Sigmoid colon (tissue), 7 donors: ENCODE measurements around the gene NTNG1. TPM values are rescaled to one million over a fixed set of nuclear protein-coding genes. Genes with fewer than 3 reads are reported as not detected.

Experiments
- DNase-seq: peaks from one replicate; pipeline ENCODE4 v3.0.0-alpha.2; 2019
- H3K27ac ChIP-seq, 4 donors: fragments of 200-600 bp; sonication (generic); one replicate each; pipeline ENCODE4 v1.5.1; 2016 to 2019; ENCODE audit warnings: mild to moderate bottlenecking in 1 of 4
- H3K27me3 ChIP-seq, 3 donors: fragments of 200-600 bp; sonication (generic); one replicate each; pipeline ENCODE4 v1.5.1; 2019; ENCODE audit warnings: mild to moderate bottlenecking in 1 of 3
- H3K36me3 ChIP-seq, 4 donors: fragments of 200-600 bp; sonication (generic); one replicate each; pipeline ENCODE4 v1.5.1; 2016 to 2019
- H3K4me1 ChIP-seq, 4 donors: fragments of 200-600 bp; sonication (generic); one replicate each; pipeline ENCODE4 v1.5.1; 2017 to 2019
- H3K4me3 ChIP-seq, 4 donors: fragments of 200-600 bp; sonication (generic); one replicate each; pipeline ENCODE4 v1.5.1; 2017 to 2019; ENCODE audit warnings: mild to moderate bottlenecking in 2 of 4, moderate library complexity in 1 of 4
- H3K9me3 ChIP-seq, 4 donors: fragments of 200-600 bp in 3 of 4; sonication (generic) in 3 of 4; one replicate each; pipeline versions ENCODE4 v1.5.1 to v1.6.1; 2013 to 2019
- EP300 ChIP-seq, 4 donors: sonication (generic); formaldehyde crosslinking; IDR thresholded peaks; one replicate each; pipeline ENCODE4 v1.6.1; 2017; ENCODE audit warnings: antibody characterized with exemption in 4 of 4
- POLR2A ChIP-seq, 2 donors: fragments of 450-650 bp; IDR thresholded peaks; one replicate each; pipeline ENCODE4 v1.6.1; 2016; ENCODE audit warnings: antibody characterized with exemption in 2 of 2, mild to moderate bottlenecking in 2 of 2, moderate library complexity in 2 of 2
- POLR2AphosphoS5 ChIP-seq, 4 donors: sonication (generic); formaldehyde crosslinking; IDR thresholded peaks; one replicate each; pipeline ENCODE4 v1.6.1; 2017; ENCODE audit warnings: antibody characterized with exemption in 4 of 4
- WGBS, 2 donors: extraction: QIAGEN DNeasy Blood & Tissue Kit; methylation state at CpG; one replicate each; pipeline ENCODE4 v1.1.7; 2013; 5-methylcytosine and 5-hydroxymethylcytosine counted together
- intact Hi-C: fragments of 100-400 bp; cut with DNase I; formaldehyde crosslinking; loops from one replicate; pipeline ENCODE4 v1.15.1; 2023
- polyA plus RNA-seq, 3 donors: library from polyadenylated mRNA; stranded (reverse); fragments of 200-250 nt; gene quantifications; one replicate each; pipeline ENCODE4 v1.2.3, GENCODE V29; 2013
- total RNA-seq, 4 donors: library from RNA; depleted of rRNA; stranded (reverse); fragments of >200 nt; gene quantifications; one replicate each; pipeline ENCODE4 v1.1.0, GENCODE V29; 2016
- TF ChIP-seq, protein P1 (sequence below), 4 experiments: fragments of 450-650 bp in 3 of 4; fragments of 200-600 bp in 1 of 4; IDR thresholded peaks; one replicate each; pipeline ENCODE4 v1.5.1; 2016 to 2019; ENCODE audit warnings: antibody characterized with exemption in 4 of 4, mild to moderate bottlenecking in 3 of 4, moderate library complexity in 2 of 4
- donor health status: healthy with polysubstance abuse.
- donor health status: Bipolar disorder and iron deficiency.
- donor health status: healthy.

Gene NTNG1
- total and polyA plus RNA-seq, 7 donors = under 0.01 to 32.5 (median 9.5) TPM; not detected in 1

DNA sequence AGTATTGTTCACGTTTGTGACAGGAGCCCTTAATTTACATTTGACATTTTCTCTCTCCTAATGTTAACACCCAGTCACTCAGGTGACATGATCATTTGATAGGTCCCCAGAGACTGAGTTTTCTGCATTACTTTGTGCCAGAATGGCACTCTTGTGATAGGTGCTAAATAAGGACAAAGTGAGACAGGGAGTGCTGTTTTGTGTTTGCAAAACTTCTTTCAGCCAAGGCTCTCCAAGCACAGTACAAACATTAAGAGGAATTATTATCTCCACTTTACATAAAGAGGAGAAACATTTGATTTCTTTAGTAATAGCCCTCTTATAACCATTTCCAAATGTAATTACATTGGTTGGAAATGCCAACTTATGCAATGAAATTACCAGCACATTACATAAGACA is 355.2 kb downstream of the NTNG1 start:
- Histone ChIP-seq H3K4me1 (peaks cover 0 to 27% (median 9%) of the 10 kb centered on the region in 4 donors), H3K36me3 (no peaks in the 10 kb centered on the region), H3K27ac (peak overlapping the region in 1 of 4 donors; percentile 10), H3K27me3 (no peaks in the 10 kb centered on the region), H3K9me3 (no peaks in the 10 kb centered on the region), H3K4me3 (no peak overlapping the region)
- TF ChIP-seq, protein P1, sequence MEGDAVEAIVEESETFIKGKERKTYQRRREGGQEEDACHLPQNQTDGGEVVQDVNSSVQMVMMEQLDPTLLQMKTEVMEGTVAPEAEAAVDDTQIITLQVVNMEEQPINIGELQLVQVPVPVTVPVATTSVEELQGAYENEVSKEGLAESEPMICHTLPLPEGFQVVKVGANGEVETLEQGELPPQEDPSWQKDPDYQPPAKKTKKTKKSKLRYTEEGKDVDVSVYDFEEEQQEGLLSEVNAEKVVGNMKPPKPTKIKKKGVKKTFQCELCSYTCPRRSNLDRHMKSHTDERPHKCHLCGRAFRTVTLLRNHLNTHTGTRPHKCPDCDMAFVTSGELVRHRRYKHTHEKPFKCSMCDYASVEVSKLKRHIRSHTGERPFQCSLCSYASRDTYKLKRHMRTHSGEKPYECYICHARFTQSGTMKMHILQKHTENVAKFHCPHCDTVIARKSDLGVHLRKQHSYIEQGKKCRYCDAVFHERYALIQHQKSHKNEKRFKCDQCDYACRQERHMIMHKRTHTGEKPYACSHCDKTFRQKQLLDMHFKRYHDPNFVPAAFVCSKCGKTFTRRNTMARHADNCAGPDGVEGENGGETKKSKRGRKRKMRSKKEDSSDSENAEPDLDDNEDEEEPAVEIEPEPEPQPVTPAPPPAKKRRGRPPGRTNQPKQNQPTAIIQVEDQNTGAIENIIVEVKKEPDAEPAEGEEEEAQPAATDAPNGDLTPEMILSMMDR (IDR thresholded peaks at IDR 0.05) = no peak
- no peak for TF ChIP-seq POLR2A (IDR thresholded peaks at IDR 0.05)
- no peak for TF ChIP-seq POLR2AphosphoS5 (IDR thresholded peaks at IDR 0.05)
- no peak for TF ChIP-seq EP300 (IDR thresholded peaks at IDR 0.05)
- intact Hi-C loops = loop anchor here (10.0 kb wide), 1 partner anchor 221 kb away; no protein-coding TSS in a partner anchor
- no peak for DNase-seq
- WGBS, 2 donors = 26 to 58% methylated on average over 1 of the region's 1 CpG

DNA sequence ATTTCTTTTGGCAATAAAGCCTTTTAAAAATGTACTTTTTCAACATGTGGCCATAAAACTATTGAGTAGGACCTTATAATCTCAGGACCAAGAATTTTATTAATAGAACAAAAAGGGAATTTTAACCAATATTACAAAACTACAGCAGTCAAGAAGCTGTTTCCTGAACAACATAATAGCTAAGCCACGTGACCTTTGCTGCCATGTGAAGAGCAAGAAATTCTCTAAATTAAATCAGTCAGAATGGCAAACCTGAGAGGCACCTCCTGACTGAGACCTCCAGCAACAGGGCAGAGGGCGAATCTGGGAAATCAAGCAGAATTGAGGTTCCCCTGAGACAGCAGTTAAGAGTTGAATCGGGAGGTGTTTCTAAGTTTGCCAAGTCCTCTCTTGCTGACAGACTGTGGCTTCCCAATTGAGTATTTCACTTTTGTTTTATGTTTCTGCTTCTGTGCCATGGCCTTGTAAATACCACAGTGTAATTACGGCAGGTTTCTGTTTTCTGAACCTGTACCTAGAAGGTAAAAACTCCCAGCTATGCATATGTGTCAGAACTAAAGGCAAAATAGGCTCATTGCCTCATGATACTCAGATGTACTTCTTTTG is 358.4 kb downstream of the NTNG1 start:
- peaks cover 0 to 33% (median 11%) of the 10 kb centered on the region in 4 donors for H3K4me1 ChIP-seq
- DNase-seq = no peak
- no peaks in the 10 kb centered on the region for H3K9me3 ChIP-seq
- intact Hi-C loops = loop anchor here (10.0 kb wide), 1 partner anchor 224 kb away; no protein-coding TSS in a partner anchor
- H3K4me3 ChIP-seq = no peak overlapping the region
- H3K27me3 ChIP-seq = no peaks in the 10 kb centered on the region
- TF ChIP-seq POLR2A (IDR thresholded peaks at IDR 0.05) (no peak), POLR2AphosphoS5 (IDR thresholded peaks at IDR 0.05) (no peak), EP300 (IDR thresholded peaks at IDR 0.05) (no peak)
- TF ChIP-seq, protein P1 (IDR thresholded peaks at IDR 0.05) = no peak
- H3K36me3 ChIP-seq = no peaks in the 10 kb centered on the region
- whole genome bisulfite sequencing, 2 donors = 67 to 69% methylated on average over 4 of the region's 4 CpGs
- no peak overlapping the region for H3K27ac ChIP-seq

DNA sequence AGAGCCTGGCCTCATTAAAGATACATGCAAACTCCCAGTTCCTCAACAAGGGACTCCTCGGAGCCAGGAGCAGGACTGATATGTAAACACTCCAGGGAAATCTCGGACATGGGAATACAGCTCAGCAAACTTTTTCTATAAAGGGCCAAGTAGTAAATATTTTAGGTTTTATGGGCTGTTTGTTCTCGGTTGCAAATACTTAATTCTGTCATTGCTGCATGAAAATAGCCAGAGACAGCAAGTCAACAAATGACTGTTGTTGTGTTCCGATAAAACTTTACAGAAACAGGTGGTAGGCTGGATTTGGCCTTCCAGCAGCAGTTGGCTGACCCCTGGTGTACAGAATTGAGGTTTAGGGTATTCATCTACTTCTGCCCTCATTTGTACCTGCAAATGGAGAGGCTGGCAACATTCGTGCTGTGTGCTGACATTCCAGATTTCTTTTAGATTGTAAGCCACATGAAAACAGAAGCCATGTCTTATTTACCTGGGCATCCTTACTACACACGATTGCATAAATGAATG is 360.3 kb downstream of the NTNG1 start:
- 82 to 83% methylated on average over 6 of the region's 6 CpGs for WGBS, 2 donors
- no peak for DNase-seq
- Histone ChIP-seq H3K9me3 (no peaks in the 10 kb centered on the region), H3K4me3 (no peak overlapping the region), H3K27ac (no peak overlapping the region), H3K27me3 (no peaks in the 10 kb centered on the region), H3K4me1 (peaks cover 0 to 25% (median 8%) of the 10 kb centered on the region in 4 donors), H3K36me3 (no peaks in the 10 kb centered on the region)
- intact Hi-C loops = no loop called here
- peak in 1 of 4 donors; percentile 28 for TF ChIP-seq EP300 (IDR thresholded peaks at IDR 0.05)
- TF ChIP-seq, protein P1 (IDR thresholded peaks at IDR 0.05) = no peak
- TF ChIP-seq POLR2A (IDR thresholded peaks at IDR 0.05) = no peak
- TF ChIP-seq POLR2AphosphoS5 (IDR thresholded peaks at IDR 0.05) = peak in 2 of 4 donors; percentile 61 to 71

DNA sequence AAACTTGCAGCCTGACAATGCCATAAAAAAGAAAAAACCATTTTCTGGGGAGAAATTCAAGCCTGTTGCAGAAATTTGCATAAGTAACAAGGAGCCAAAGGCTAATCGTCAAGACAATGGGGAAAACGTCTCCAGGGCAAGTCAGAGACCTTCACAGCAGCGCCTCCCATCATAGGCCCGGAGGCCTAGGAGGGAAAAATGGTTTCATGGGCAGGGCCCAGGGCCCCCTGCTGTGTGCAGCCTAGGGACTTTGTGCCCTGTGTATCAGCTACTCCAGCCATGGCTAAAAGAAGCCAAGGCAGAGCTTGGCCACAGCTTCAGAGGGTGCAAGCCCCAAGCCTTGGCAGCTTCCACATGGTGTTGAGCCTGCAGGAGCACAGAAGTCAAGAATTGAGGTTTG is 369.5 kb downstream of the NTNG1 start:
- no peak overlapping the region for H3K4me3 ChIP-seq
- no peak for DNase-seq
- 90 to 92% methylated on average over 4 of the region's 4 CpGs for WGBS, 2 donors
- no peak overlapping the region for H3K27ac ChIP-seq
- intact Hi-C loops = no loop called here
- H3K4me1 ChIP-seq = no peaks in the 10 kb centered on the region
- H3K27me3 ChIP-seq = no peaks in the 10 kb centered on the region
- no peaks in the 10 kb centered on the region for H3K36me3 ChIP-seq
- peaks cover 0 to 2% (median under 1%) of the 10 kb centered on the region in 4 donors for H3K9me3 ChIP-seq
- TF ChIP-seq EP300 (IDR thresholded peaks at IDR 0.05) (no peak), POLR2AphosphoS5 (IDR thresholded peaks at IDR 0.05) (no peak), POLR2A (IDR thresholded peaks at IDR 0.05) (no peak)
- TF ChIP-seq, protein P1 (IDR thresholded peaks at IDR 0.05) = no peak
